HG03558 (cell line): ENCODE results near the gene MRAP.
"Not testable (repeated sequence)": the region's sequence is repeated elsewhere in the genome, so short reads cannot be mapped to it uniquely, and the experiment has no call there.

Experiments used
- ATAC-seq: cut with Tn5 transposase; IDR thresholded peaks from one replicate; pipeline ENCODE4 v1.9.1; 2021; ENCODE audit warnings: moderate number of reproducible peaks; ENCODE audit not compliant: unreplicated experiment; ENCODE audit errors: extremely low read depth

The MRAP gene

GRCh38 chr21:32298658-32299081, at the start of gene MRAP:
MRAP (plus strand) TSS chr21:32298855; CDS start chr21:32298972, 117 bp downstream.
- no peak for ATAC-seq

GRCh38 chr21:32249511-32250280, 49.0 kb upstream of the MRAP start:
- no peak for ATAC-seq

- no peak for ATAC-seq
Measured at GRCh38 chr21:32252136-32252535, 46.5 kb upstream of the MRAP start.

- ATAC-seq: no peak
Measured at GRCh38 chr21:32253215-32253641, 45.4 kb upstream of the MRAP start.

GRCh38 chr21:32256251-32256650, 42.4 kb upstream of the MRAP start:
- no peak for ATAC-seq

GRCh38 chr21:32256873-32257620, 41.6 kb upstream of the MRAP start:
- ATAC-seq: no peak

- ATAC-seq: peak; percentile 75
Measured at GRCh38 chr21:32257962-32258785, 40.5 kb upstream of the MRAP start.

- not testable (repeated sequence) for ATAC-seq
Measured at GRCh38 chr21:32258786-32259048, 39.9 kb upstream of the MRAP start.

GRCh38 chr21:32260130-32260529, 38.5 kb upstream of the MRAP start:
- ATAC-seq: no peak

GRCh38 chr21:32261929-32262328, 36.7 kb upstream of the MRAP start:
- no peak for ATAC-seq

GRCh38 chr21:32265321-32265720, 33.3 kb upstream of the MRAP start:
- ATAC-seq: not testable (repeated sequence)

GRCh38 chr21:32270748-32271147, 27.9 kb upstream of the MRAP start:
- ATAC-seq: no peak

- ATAC-seq: no peak
Measured at GRCh38 chr21:32276671-32277070, 22.0 kb upstream of the MRAP start.

- ATAC-seq: no peak
Measured at GRCh38 chr21:32278103-32278502, 20.6 kb upstream of the MRAP start.

GRCh38 chr21:32278518-32279376, 19.9 kb upstream of the MRAP start, which contains the start of gene MIS18A:
MIS18A (minus strand) TSS chr21:32279049; CDS start chr21:32279014, 35 bp downstream.
- peak; percentile 81 for ATAC-seq

- no peak for ATAC-seq
Measured at GRCh38 chr21:32279377-32279680, 19.3 kb upstream of the MRAP start.

- ATAC-seq: no peak
Measured at GRCh38 chr21:32281531-32281930, 17.1 kb upstream of the MRAP start.

GRCh38 chr21:32282992-32283391, 15.7 kb upstream of the MRAP start:
- no peak for ATAC-seq

- no peak for ATAC-seq
Measured at GRCh38 chr21:32285476-32285875, 13.2 kb upstream of the MRAP start.

GRCh38 chr21:32297449-32297848, 1.2 kb upstream of the MRAP start:
- no peak for ATAC-seq
